Activated T-cell treated with anti-CD3 and anti-CD28 coated beads, Interleukin-2, amount 50 U/mL, for 4 hours (primary cell): Measurements from ENCODE around the gene TRIM52. TPM values are rescaled to one million over a fixed set of nuclear protein-coding genes. Genes with fewer than 3 reads are reported as not detected.
A peak's percentile ranks its signal among the peaks of the same experiment; 100 is the strongest.

Experiments used
- ATAC-seq, 2 donors: fragments of 200-7000 bp; cut with Tn5 transposase; one replicate each; pipeline ENCODE4 v1.10.0; 2021
- DNase-seq: peaks from one replicate; pipeline ENCODE4 v3.0.0-alpha.2; 2020
- H3K27me3 Mint-ChIP-seq: one replicate; pipeline ENCODE4 v1.8.0; 2021; ENCODE audit warnings: low read depth, mixed read lengths
- H3K36me3 Mint-ChIP-seq: one replicate; pipeline ENCODE4 v1.8.0; 2022; ENCODE audit warnings: mixed read lengths; ENCODE audit not compliant: insufficient read depth
- H3K4me1 Mint-ChIP-seq: one replicate; pipeline ENCODE4 v1.8.0; 2021; ENCODE audit warnings: low read depth, mixed read lengths
- H3K4me3 Mint-ChIP-seq: one replicate; pipeline ENCODE4 v1.8.0; 2021; ENCODE audit warnings: mild to moderate bottlenecking, moderate library complexity, mixed read lengths
- H3K9me3 Mint-ChIP-seq: one replicate; pipeline ENCODE4 v1.8.0; 2021; ENCODE audit warnings: mixed read lengths
- total RNA-seq, 3 donors: library from RNA; stranded (reverse); gene quantifications; one replicate each; pipeline ENCODE4 v1.2.1, GENCODE V29; 2021

TRIM52 gene
- total RNA-seq, 3 donors from 2014 or later = 11.4 to 12.5 (median 12.0) TPM

DNA sequence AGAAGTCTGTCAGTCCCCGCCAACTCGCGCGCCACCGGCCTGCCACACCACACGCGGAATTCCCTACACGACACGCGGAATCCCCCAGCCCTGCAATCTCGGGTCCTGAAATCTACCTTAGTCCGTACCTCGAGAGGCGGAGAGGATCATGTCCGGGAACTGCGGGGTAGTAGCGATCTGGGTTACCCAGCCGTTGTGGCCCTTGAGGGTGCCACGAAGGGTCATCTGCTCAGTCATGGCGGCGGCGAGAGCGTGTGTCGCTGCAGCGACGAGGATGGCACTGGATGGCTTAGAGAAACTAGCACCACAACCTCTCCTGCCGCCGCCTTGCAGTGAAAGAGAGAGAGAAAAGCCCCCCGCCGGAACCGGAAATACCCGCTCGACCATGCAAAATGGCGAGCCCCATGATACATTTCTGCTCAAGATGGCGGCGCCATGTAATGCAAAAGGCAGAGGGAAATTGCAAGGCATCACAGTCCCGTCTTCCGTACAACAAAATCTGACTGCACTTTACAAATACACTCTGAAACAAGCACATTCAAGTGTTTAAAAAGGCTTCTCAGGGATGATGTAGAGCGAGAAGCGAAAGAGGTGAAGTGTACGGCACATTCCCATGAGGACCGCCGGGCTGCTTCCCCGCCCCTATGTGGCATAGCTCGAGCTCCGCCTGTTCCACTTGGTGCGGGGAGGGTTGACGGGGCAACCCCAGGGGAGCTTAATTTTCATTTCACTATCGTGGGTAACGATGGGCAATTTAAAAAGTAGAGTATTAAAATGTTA, 17.2 kb downstream of the TRIM52 start, which contains the start of gene RACK1:
Gene RACK1 (minus strand): TSS at position 343 of the 780 bp plus-strand sequence. CDS start 106 bp downstream, at position 237.
- Mint-ChIP-seq H3K9me3 (no peaks in the 10 kb centered on the region), H3K4me3 (peak within 1 kb of the TSS; percentile 99), H3K36me3 (peaks cover 38% of the 10 kb centered on the region), H3K27me3 (no peaks in the 10 kb centered on the region), H3K4me1 (peaks cover 58% of the 10 kb centered on the region)
- peak; percentile 86 for DNase-seq
- ATAC-seq = peak; percentile 69 to 75

DNA sequence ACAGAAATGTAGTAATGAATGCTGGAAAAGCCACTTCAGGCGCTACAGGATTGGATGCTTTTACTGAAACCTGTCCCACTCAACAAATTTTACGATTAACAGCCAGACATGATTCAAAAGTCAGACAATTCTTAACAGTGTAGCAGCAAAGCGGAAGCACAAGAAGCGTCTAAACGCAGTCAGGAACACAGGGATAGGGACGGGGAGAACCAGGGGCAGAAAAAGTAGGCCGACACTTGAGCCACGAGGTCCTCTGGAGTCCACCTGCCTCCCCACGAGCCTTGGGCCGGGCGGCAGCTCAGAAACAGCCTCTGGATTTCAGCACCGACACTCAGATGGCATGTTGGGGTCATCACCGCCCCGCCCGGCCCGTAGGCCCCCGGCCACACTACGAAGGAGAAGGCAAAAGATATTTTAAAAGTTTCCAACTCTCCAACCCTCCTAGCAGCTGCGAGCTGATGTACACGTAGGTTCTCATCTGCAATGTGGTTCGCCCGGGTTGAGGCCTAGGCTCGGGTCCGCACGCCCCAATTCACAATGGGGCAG, 17.9 kb downstream of the TRIM52 start:
- Mint-ChIP-seq H3K36me3 (peaks cover 43% of the 10 kb centered on the region), H3K27me3 (no peaks in the 10 kb centered on the region), H3K4me3 (peak overlapping the region; percentile 99), H3K9me3 (no peaks in the 10 kb centered on the region), H3K4me1 (peaks cover 56% of the 10 kb centered on the region)
- DNase-seq = no peak
- ATAC-seq = peak in 1 of 2 donors; percentile 6

DNA sequence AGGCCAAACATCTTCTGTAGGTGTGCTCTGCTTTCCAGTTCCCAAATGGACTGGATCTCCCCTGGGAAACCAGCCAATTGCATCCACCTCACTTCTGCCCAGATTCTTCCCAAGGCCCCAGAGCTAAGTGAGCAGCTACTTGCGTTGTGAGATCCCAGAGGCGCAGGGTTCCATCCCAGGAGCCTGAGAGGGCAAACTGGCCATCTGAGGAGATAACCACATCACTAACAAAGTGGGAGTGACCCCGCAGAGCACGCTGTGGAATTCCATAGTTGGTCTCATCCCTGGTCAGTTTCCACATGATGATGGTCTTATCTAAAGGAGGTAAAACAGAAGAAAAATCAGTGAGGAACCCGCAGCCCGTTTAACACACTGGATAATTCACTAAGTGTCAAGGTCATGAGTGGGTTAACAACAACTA, 18.9 kb downstream of the TRIM52 start:
- no peak for ATAC-seq
- Mint-ChIP-seq H3K4me3 (peak overlapping the region; percentile 99), H3K4me1 (peaks cover 51% of the 10 kb centered on the region), H3K27me3 (no peaks in the 10 kb centered on the region), H3K36me3 (peaks cover 51% of the 10 kb centered on the region), H3K9me3 (no peaks in the 10 kb centered on the region)
- no peak for DNase-seq

DNA sequence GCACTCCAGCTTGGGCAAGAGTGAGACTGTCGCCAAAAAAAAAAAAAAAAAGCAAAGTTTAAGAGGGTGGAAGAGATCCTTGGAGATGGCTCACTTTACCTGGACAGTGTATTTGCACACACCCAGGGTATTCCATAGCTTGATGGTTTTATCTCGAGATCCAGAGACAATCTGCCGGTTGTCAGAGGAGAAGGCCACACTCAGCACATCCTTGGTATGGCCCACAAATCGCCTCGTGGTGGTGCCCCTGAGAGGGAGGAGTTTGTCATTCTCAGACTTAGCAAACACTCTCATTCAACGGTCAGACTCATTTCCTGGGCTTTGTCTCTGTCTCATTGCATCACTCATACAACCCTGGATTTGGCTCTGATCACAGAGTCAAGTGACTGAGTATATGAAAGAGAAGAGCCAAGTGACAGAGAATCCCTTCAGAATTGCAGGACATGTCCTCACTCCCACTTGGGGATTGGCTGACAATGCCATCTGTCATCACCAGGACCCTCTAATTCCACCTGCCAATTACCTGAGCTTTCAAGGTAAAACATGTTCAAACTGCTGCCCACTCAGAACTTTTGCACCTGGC, 19.5 kb downstream of the TRIM52 start:
- DNase-seq (no peak), ATAC-seq (peak; percentile 49 to 51)
- no peaks in the 10 kb centered on the region for H3K9me3 Mint-ChIP-seq
- peaks cover 57% of the 10 kb centered on the region for H3K36me3 Mint-ChIP-seq
- peak overlapping the region; percentile 99 for H3K4me3 Mint-ChIP-seq
- no peaks in the 10 kb centered on the region for H3K27me3 Mint-ChIP-seq
- H3K4me1 Mint-ChIP-seq = peaks cover 50% of the 10 kb centered on the region

DNA sequence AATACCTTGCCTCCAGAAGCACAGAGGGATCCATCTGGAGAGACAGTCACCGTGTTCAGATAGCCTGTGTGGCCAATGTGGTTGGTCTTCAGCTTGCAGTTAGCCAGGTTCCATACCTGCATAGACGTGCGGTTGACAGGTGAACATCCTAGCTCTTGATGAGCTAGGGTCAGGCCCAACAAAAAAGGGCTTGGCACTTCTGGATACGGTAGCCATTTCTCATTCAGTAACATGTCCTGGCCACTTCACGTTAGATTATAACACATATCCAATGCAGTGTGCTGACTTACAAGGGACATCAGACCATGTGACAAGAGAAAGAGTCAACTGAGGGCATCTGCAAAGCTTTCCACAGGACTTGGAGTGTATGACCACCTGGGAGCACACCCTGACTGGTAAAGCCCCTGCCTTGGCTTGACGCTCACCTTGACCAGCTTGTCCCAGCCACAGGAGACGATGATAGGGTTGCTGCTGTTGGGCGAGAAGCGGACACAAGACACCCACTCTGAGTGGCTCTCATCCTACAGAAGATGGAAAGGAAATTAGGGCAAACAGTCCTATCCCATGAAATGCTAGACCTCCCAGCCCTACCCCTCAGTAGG, 21.8 kb downstream of the TRIM52 start:
- peaks cover 69% of the 10 kb centered on the region for H3K36me3 Mint-ChIP-seq

DNA sequence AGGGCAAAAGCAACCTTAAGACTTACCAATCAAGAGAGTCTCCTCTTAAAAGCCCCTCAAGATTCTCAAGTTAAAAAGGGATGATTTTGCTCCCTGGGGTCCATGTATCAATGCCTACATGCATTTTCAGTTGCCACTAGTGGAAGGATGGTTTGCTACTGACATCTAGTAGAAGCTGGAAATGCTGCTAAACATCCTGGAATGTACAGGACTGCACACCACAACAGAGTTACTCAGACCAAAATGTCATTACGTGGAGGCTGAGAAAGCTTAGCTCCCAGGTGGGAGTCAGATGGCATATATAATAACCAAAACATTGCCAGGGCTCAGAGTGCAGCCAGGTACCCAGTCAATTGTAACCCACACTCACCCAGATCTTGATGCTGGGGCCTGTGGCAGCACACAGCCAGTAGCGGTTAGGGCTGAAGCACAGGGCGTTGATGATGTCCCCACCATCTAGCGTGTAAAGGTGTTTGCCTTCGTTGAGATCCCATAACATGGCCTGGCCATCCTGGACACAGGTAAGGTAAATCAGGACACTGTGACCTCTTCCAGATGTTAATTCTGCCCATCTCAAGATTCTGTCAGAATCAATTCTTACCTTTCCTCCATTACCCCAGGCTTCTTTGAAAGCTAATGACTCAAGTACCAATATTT, 23.1 kb downstream of the TRIM52 start:
- H3K4me1 Mint-ChIP-seq = peaks cover 32% of the 10 kb centered on the region
- ATAC-seq (no peak), DNase-seq (no peak)
- H3K4me3 Mint-ChIP-seq = peak overlapping the region; percentile 32
- H3K9me3 Mint-ChIP-seq = no peaks in the 10 kb centered on the region
- peaks cover 61% of the 10 kb centered on the region for H3K36me3 Mint-ChIP-seq
- no peaks in the 10 kb centered on the region for H3K27me3 Mint-ChIP-seq

More for the DNA sequence above, 21.8 kb downstream of the TRIM52 start:
- peak overlapping the region; percentile 58 for H3K4me3 Mint-ChIP-seq
- DNase-seq (no peak), ATAC-seq (no peak)
- no peaks in the 10 kb centered on the region for H3K27me3 Mint-ChIP-seq
- H3K4me1 Mint-ChIP-seq = peaks cover 32% of the 10 kb centered on the region
- no peaks in the 10 kb centered on the region for H3K9me3 Mint-ChIP-seq

DNA sequence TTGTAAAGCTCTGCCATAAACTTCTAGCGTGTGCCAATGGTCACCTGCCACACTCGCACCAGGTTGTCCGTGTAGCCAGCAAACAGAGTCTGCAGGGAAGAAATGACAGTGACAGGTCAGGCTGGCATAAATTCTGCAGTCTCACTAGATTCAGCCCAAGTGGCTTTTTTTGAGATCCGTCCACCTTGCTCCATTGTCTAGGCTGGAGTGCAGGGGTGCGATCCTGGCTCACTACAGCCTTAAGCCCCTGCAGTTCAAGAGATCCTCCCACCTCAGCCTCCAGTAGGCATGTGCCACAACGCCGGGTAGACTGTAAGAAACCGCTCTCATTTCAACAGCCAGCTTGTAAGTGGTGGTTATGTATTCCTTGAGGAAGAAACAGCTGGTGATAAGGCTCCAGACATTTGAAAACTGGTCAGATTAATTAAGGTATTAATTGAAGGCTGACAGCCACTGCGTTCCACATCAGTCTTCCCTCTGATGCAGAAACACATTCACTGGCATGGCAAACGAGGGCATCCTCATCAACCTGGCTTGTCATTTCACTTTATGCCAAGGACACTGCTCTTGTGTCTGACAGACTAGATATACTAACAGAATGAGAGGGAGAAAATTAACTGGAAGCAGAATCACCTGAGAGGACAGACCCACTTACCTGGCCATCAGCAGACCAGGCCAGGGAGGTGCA, 23.8 kb downstream of the TRIM52 start:
- no peak overlapping the region for H3K4me3 Mint-ChIP-seq
- no peak for DNase-seq
- no peaks in the 10 kb centered on the region for H3K9me3 Mint-ChIP-seq
- no peaks in the 10 kb centered on the region for H3K27me3 Mint-ChIP-seq
- ATAC-seq = no peak
- H3K4me1 Mint-ChIP-seq = peaks cover 31% of the 10 kb centered on the region
- H3K36me3 Mint-ChIP-seq = peaks cover 56% of the 10 kb centered on the region

DNA sequence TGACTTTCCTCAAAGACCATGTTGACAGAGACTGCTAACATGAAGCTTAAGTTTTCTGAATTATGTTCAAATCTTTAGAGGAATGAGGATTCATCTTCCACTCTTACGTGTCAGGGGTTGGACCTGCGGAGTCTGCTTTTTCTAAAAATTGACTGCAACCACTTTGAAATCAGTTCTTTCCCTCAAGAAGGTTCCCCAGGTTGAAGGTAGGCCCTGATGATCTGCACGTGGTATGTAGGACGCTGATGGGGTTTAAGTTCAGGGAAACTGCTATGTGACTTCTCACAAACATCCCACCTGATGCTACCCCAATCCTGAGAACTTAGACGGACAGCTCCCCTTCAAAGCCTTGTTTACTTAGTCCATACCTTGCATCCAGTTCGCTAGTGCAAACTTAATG, 24.5 kb downstream of the TRIM52 start:
- H3K27me3 Mint-ChIP-seq = no peaks in the 10 kb centered on the region
- no peak overlapping the region for H3K4me3 Mint-ChIP-seq
- DNase-seq = no peak
- ATAC-seq = no peak
- H3K9me3 Mint-ChIP-seq = no peaks in the 10 kb centered on the region
- H3K36me3 Mint-ChIP-seq = peaks cover 53% of the 10 kb centered on the region
- H3K4me1 Mint-ChIP-seq = peaks cover 24% of the 10 kb centered on the region

DNA sequence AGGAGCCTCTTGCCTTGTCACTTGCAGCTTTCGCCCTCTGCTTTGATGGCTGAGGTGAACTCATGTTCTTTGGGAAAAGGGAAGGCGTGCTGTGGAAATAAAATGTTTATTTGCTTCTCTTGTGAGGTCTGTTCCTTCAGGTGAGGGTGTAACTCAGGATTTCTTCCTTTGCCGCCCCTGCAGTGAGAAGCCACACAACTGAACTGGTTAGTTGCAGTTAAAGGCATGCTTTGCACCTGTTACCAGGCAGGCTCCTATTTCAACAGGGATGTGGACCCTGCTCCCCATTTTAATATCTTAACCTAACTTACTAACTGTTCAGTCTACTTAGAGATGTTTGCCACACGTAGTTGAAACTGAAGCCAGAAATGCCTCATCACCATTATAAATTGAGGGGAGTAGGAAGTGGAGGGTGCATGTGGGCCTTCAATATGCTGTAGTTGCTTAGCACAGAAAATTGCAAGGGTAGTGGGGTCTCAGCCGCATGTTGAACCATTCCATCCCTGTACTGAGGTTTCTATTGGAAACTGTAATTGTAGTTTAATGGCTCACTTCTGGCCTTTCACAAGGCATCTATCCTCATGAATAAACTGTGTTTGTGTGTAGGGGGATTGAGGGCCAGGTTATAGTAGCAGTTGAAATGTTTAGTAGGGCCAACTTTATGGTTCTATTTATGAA, 25.1 kb downstream of the TRIM52 start:
- Mint-ChIP-seq H3K4me3 (no peak overlapping the region), H3K4me1 (peaks cover 20% of the 10 kb centered on the region), H3K9me3 (no peaks in the 10 kb centered on the region), H3K27me3 (no peaks in the 10 kb centered on the region), H3K36me3 (peaks cover 52% of the 10 kb centered on the region)
- DNase-seq (no peak), ATAC-seq (peak; percentile 10 to 16)

DNA sequence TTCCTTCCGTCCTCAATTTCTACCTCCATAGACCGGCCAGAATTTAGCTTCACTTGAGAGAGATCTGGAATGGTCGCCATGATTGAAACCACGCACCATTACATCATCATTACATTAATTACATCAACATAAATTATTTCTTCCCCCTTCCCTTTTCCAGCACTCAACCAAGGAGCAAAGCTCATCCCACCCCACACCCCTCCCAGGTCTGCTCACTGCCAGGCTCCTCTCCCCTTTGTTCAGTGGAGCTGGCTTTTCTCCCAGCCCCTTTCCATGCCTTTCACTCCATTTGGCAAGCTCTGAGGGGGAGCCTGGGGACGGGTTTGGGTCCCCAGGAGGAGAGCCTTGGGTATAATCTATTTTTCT, 25.6 kb downstream of the TRIM52 start:
- DNase-seq = no peak
- Mint-ChIP-seq H3K36me3 (peaks cover 52% of the 10 kb centered on the region), H3K4me1 (peaks cover 20% of the 10 kb centered on the region), H3K4me3 (no peak overlapping the region), H3K9me3 (no peaks in the 10 kb centered on the region), H3K27me3 (no peaks in the 10 kb centered on the region)
- peak; percentile 5 to 6 for ATAC-seq

DNA sequence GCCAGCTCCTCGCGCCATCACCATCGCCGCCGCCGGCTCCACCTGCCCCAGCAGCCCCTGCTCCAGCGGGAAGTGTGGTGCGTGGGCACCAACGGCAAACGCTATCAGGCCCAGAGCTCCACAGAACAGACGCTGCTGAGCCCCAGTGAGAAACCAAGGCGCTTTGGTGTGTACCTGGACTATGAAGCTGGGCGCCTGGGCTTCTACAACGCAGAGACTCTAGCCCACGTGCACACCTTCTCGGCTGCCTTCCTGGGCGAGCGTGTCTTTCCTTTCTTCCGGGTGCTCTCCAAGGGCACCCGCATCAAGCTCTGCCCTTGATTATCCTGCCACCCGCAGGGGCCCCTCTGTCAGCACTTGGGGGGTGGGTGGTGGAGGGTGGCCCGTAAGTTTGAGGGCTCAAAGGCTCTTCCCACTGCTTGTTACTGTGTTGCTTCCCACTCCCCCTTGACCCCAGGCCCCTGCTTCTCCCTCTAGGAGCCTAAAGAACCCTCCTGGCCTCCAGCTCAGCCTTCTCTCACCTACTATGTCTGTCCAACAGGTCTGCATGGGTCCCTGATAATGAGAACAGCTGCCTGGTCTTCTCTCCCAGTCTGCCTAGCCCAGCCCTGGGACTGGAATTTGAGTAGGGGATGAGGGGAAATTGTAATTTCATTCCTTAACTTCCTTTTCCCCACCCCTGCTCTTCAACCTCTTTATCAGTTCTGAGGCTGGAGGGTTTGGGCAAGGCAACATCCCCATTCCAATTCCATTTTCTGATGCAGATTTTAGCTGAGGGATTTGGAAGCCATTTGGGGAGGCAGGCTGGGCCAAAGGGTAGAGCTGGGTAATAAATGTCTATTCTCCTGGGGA, 26.3 kb downstream of the TRIM52 start:
- DNase-seq (no peak), ATAC-seq (peak in 1 of 2 donors; percentile 23)
- no peak overlapping the region for H3K4me3 Mint-ChIP-seq
- no peaks in the 10 kb centered on the region for H3K9me3 Mint-ChIP-seq
- peaks cover 55% of the 10 kb centered on the region for H3K36me3 Mint-ChIP-seq
- H3K4me1 Mint-ChIP-seq = peaks cover 23% of the 10 kb centered on the region
- H3K27me3 Mint-ChIP-seq = no peaks in the 10 kb centered on the region

DNA sequence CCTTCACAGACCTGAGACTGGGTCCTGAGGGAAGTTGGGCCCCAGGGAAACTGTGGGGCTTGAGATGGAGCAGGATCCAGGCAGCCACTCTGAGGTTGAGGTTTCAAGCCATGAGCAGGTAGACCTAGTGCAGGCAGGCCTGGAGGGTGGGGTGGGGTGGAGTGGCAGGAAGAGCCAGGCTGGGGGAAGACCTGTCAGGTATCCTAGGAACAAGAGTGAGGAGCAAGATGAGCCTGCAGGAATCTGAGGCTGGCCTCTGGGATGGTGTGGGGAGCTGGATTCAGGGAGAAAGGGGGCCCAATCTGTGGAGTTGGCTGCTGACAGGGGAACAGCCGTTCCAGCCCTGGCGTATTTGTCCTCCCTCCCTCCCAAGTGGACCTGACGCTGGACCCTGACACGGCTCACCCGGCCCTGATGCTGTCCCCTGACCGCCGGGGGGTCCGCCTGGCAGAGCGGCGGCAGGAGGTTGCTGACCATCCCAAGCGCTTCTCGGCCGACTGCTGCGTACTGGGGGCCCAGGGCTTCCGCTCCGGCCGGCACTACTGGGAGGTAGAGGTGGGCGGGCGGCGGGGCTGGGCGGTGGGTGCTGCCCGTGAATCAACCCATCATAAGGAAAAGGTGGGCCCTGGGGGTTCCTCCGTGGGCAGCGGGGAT, 27.0 kb downstream of the TRIM52 start:
- DNase-seq (no peak), ATAC-seq (peak in 1 of 2 donors; percentile 2)
- H3K36me3 Mint-ChIP-seq = peaks cover 54% of the 10 kb centered on the region
- H3K4me3 Mint-ChIP-seq = no peak overlapping the region
- H3K9me3 Mint-ChIP-seq = no peaks in the 10 kb centered on the region
- peaks cover 24% of the 10 kb centered on the region for H3K4me1 Mint-ChIP-seq
- H3K27me3 Mint-ChIP-seq = no peaks in the 10 kb centered on the region
